SK-N-SH treated with all-trans-retinoic acid at 6 μM for 48 hours (cell line): Measurements from ENCODE around the gene RAPSN.

Experiments
- ATAC-seq: fragments of 200-7000 bp; cut with Tn5 transposase; 3 replicates; pipeline ENCODE4 v1.9.1; 2020; ENCODE audit warnings: mild to moderate bottlenecking, moderate library complexity
- ARNTL ChIP-seq: fragments of 450-650 bp; formaldehyde crosslinking; IDR thresholded peaks from 2 replicates; pipeline ENCODE4 v1.5.0; 2020; ENCODE audit warnings: low read depth, mild to moderate bottlenecking, moderate library complexity, borderline replicate concordance
- CREB5 ChIP-seq: fragments of 250-450 bp; sonication (Bioruptor Pico); IDR thresholded peaks from 2 replicates; pipeline ENCODE4 v1.5.1; 2020; ENCODE audit warnings: low read depth, mild to moderate bottlenecking, moderate library complexity
- CSRNP3 ChIP-seq: fragments of 250-450 bp; sonication (Bioruptor Pico); IDR thresholded peaks from 2 replicates; pipeline ENCODE4 v1.5.1; 2021; ENCODE audit warnings: mild to moderate bottlenecking, moderate library complexity
- ESRRG ChIP-seq: fragments of 250-450 bp; sonication (Bioruptor Pico); IDR thresholded peaks from 2 replicates; pipeline ENCODE4 v1.6.1; 2021; ENCODE audit warnings: mild to moderate bottlenecking
- GLIS3 ChIP-seq: fragments of 250-450 bp; sonication (Bioruptor Pico); IDR thresholded peaks from 2 replicates; pipeline ENCODE4 v1.5.0; 2020; ENCODE audit warnings: mild to moderate bottlenecking, moderate library complexity
- ISL1 ChIP-seq: fragments of 250-450 bp; sonication (Bioruptor Pico); IDR thresholded peaks from 2 replicates; pipeline ENCODE4 v2.1.2; 2022; ENCODE audit warnings: mild to moderate bottlenecking, moderate library complexity
- OSR1 ChIP-seq: fragments of 250-450 bp; sonication (Bioruptor Pico); IDR thresholded peaks from 2 replicates; pipeline ENCODE4 v1.8.0; 2022; ENCODE audit warnings: moderate library complexity, mild to moderate bottlenecking, inconsistent platforms
- PATZ1 ChIP-seq: fragments of 250-450 bp; sonication (Bioruptor Pico); IDR thresholded peaks from 2 replicates; pipeline ENCODE4 v1.8.0; 2020; ENCODE audit warnings: mild to moderate bottlenecking, moderate library complexity, borderline replicate concordance
- POU6F1 ChIP-seq: fragments of 250-450 bp; sonication (Bioruptor Pico); IDR thresholded peaks from 2 replicates; pipeline ENCODE4 v1.8.0; 2021; ENCODE audit warnings: low read depth, mild to moderate bottlenecking, moderate library complexity, borderline replicate concordance
- PPARA ChIP-seq: fragments of 250-450 bp; sonication (Bioruptor Pico); IDR thresholded peaks from 2 replicates; pipeline ENCODE4 v1.5.0; 2020; ENCODE audit warnings: mild to moderate bottlenecking, borderline replicate concordance
- RARB ChIP-seq: fragments of 250-450 bp; sonication (Bioruptor Pico); IDR thresholded peaks from 2 replicates; pipeline ENCODE4 v1.8.0; 2021; ENCODE audit warnings: mild to moderate bottlenecking, moderate library complexity
- SNAI2 ChIP-seq: fragments of 250-450 bp; sonication (Bioruptor Pico); IDR thresholded peaks from 2 replicates; pipeline ENCODE4 v1.5.0; 2020; ENCODE audit warnings: mild to moderate bottlenecking, moderate library complexity
- TCF4 ChIP-seq: fragments of 250-450 bp; sonication (Bioruptor Pico); IDR thresholded peaks from 2 replicates; pipeline ENCODE4 v1.8.0; 2021; ENCODE audit warnings: mild to moderate bottlenecking, moderate library complexity, borderline replicate concordance
- TSHZ2 ChIP-seq: fragments of 250-450 bp; sonication (Bioruptor Pico); IDR thresholded peaks from 2 replicates; pipeline ENCODE4 v1.5.0; 2020; ENCODE audit warnings: mild to moderate bottlenecking, moderate library complexity
- ZC3H10 ChIP-seq: fragments of 250-450 bp; sonication (Bioruptor Pico); IDR thresholded peaks from 2 replicates; pipeline ENCODE4 v1.5.1; 2021; ENCODE audit warnings: mild to moderate bottlenecking, moderate library complexity
- ZFP30 ChIP-seq: fragments of 450-650 bp; formaldehyde crosslinking; IDR thresholded peaks from 2 replicates; pipeline ENCODE4 v1.5.0; 2022; ENCODE audit warnings: mild to moderate bottlenecking, moderate library complexity
- ZNF565 ChIP-seq: fragments of 450-650 bp; formaldehyde crosslinking; conservative IDR thresholded peaks from 2 replicates; pipeline ENCODE4 v1.5.0; 2020; ENCODE audit warnings: low read depth, mild to moderate bottlenecking, moderate library complexity

The RAPSN gene

GRCh38 chr11:47430524-47430923, 18.4 kb downstream of the RAPSN start:
- no peak for ATAC-seq

More at GRCh38 chr11:47430524-47430923, 18.4 kb downstream of the RAPSN start:
- TF ChIP-seq PATZ1 (CRISPR knock-in tag) (no peak), CREB5 (CRISPR knock-in tag) (no peak), ESRRG (no peak), OSR1 (CRISPR knock-in tag) (no peak), ZNF565 (CRISPR knock-in tag) (no peak), ZC3H10 (CRISPR knock-in tag) (no peak), RARB (CRISPR knock-in tag) (no peak), TSHZ2 (CRISPR knock-in tag) (no peak), PPARA (no peak), TCF4 (CRISPR knock-in tag) (no peak), ZFP30 (CRISPR knock-in tag) (no peak), CSRNP3 (CRISPR knock-in tag) (no peak), ISL1 (no peak), SNAI2 (CRISPR knock-in tag) (no peak), POU6F1 (CRISPR knock-in tag) (no peak), ARNTL (CRISPR knock-in tag) (no peak), GLIS3 (no peak)
